HG02759 (cell line): Measurements from ENCODE around the gene FAM50B.
A peak's percentile ranks its signal among the peaks of the same experiment; 100 is the strongest.

ENCODE experiments used
- ATAC-seq: cut with Tn5 transposase; IDR thresholded peaks from one replicate; pipeline ENCODE4 v1.9.1; 2021; ENCODE audit warnings: mild to moderate bottlenecking, moderate library complexity; ENCODE audit not compliant: unreplicated experiment

Gene FAM50B, protein sequence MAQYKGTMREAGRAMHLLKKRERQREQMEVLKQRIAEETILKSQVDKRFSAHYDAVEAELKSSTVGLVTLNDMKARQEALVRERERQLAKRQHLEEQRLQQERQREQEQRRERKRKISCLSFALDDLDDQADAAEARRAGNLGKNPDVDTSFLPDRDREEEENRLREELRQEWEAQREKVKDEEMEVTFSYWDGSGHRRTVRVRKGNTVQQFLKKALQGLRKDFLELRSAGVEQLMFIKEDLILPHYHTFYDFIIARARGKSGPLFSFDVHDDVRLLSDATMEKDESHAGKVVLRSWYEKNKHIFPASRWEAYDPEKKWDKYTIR

GRCh38 chr6:3848925-3849605 is at the start of gene FAM50B:
FAM50B (plus strand) TSS chr6:3849373; CDS start chr6:3849812, 439 bp downstream.
- ATAC-seq, result peak; percentile 89

GRCh38 chr6:3799719-3800118 is 49.5 kb upstream of the FAM50B start:
- no peak for ATAC-seq

DNA sequence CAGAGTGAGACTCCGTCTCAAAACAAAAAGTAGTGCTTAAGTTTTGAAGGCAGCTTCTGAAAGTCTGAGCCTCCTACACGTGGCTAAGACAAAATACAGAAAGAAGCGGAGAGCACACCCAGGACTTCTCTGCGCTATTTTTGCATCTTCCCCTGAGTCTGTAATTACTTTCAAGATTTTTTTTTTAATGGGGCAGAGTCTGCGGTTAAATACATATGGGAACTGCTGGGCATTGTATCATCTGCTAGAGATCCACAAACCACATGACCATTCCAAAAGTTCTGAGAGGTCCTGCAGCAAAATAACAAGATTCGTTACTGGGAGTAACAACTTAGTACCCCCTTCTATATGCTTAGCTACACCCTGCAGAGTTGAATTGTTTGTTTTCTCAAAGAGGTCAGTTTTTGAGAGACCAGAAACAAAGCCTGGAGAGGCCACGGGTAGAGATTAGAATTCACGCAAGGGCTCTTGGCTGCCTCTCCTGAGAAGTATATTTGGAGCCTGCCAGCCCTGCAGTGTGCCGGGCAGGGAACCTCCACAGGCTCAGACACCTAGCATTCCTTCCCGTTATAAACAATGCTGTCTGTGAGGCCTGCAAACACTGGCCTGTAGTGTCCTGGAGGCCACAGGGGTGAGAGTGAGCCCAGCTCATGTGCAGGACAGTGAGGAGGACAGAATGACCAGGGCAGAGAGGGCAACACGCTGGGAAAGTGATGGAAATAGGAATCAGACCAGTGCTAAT is 48.2 kb upstream of the FAM50B start:
- no peak for ATAC-seq

DNA sequence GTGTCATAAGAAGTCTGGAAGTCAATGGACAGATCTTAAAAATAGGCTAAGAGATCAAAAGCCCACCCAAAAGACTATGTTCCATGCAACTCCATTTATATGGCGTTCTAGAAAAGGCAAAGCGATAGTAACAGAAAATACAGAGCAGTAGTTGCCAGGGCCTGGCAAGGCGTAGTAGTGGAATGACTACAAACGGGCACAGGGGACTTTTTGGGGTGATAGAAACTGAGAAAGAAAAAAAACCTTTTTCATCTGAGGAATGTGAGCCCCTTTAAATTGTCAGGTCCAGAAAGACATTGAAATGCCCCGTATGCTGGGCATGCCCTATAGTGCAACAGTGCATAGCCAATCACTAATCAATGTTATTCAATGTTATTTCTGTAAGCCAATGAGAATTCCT is 47.2 kb upstream of the FAM50B start:
- ATAC-seq, result peak; percentile 50

- peak; percentile 45 for ATAC-seq
Observed at GRCh38 chr6:3803627-3804468, 45.3 kb upstream of the FAM50B start.

DNA sequence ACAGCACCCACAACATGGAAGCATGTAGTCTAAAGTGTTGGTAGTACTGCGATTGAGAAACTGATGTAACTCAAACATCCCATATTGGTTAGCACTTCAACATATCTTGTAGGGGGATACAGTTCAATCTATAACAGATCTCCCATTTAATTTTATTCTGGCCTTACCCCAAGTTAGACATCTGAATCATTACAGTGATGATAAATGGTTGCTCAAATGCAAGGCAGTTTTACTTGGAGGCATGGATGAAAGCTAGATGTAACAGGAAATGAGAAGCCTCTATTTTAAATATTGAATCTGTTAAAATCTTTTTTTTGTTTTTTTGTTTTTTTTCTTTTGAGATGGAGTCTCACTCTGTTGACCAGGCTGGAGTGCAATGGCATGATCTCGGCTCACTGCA is 44.2 kb upstream of the FAM50B start:
- ATAC-seq, result no peak

GRCh38 chr6:3805448-3806123 is 43.6 kb upstream of the FAM50B start:
- no peak for ATAC-seq

- no peak for ATAC-seq
Observed at GRCh38 chr6:3806169-3806922, 42.8 kb upstream of the FAM50B start.

GRCh38 chr6:3808199-3808598 is 41.0 kb upstream of the FAM50B start:
- no peak for ATAC-seq

DNA sequence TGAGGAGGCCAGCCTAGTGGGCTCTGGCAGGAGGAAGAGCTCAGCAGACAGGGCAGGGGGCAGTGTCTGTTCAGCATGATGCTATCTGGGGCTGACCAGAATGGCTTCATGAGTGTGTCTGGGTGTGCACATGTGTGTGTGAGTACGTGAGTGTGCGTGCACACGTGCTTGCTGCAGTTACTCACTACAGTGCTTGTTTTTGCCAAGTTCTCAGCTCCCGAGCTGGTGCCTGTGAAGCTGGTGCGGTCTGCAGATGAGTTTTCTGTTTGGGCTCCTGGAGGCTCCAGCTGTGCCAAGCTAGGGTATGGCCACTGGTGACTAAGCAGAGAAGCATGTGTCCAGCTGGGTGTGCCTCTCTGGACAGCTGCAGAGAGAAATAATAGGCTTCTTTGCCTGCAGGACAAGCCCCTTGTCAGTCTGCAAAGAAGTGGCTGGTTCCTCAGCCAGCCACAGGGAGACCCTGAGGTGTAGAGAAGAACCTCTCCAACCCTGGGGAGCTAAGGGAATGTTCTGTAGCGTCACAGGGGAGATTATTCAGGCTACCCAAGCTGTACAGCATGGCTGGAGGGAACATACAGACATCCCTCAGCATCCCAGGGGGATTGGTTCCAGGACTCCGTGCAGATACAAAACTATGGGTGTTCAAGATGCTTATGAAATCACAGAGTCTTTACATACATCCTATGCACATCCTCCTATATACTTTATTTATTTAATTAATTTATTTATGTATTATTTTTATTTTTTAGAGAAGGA is 40.2 kb upstream of the FAM50B start:
- ATAC-seq, result no peak

DNA sequence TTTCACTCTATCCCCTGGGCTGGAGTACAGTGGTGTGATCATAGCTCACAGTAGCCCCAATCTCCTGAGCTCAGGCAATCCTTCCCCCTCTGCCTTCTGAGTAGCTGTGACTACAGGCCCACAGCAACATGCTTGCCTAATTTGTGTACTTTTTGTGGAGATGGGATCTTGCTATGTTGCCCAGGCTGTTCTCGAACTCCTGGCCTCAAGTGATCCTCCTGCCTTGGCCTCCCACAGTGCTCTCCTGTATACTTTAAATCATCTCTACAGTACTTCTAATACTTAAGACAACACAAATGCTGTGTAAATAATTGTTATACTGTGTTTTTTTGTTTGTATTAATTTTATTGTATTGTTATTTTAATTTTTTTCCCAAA is 39.7 kb upstream of the FAM50B start:
- no peak for ATAC-seq

DNA sequence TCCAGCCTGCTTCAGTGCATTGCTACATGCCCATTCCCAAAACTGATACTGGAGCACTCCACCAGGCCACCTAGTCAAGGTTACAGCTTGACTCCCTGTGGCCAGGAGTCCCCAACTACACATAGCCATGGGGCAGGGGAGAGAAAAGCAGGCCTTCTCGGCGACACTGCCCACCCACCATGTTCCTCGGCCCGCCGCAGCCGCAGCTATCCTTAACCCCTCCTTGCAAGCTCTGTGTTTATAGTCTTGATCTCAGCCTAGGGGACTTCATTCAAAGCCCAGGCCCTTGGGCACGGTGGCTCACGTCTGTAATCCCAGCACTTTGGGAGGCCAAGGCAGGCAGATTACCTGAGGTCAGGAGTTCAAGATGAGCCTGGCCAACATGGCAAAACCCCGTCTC is 39.2 kb upstream of the FAM50B start:
- no peak for ATAC-seq

DNA sequence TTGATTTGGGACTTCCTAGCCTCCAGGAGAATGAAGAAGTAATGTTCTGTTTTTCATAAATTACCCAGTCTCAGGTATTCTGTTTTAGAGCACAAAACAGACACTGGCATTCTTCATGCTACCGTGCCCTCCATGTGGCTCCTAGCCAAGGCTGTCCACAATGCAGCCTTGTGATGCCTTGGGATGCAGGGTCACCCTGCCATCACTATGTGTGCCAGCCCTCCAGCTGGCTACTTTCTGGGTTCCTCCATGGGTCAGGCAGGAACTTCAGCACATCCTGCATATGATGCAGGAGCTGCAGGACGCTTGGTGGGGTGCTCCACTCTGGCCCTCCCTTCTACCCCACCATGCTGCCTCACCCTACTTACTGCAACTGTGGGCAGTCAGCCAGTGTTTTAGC is 38.0 kb upstream of the FAM50B start:
- no peak for ATAC-seq

DNA sequence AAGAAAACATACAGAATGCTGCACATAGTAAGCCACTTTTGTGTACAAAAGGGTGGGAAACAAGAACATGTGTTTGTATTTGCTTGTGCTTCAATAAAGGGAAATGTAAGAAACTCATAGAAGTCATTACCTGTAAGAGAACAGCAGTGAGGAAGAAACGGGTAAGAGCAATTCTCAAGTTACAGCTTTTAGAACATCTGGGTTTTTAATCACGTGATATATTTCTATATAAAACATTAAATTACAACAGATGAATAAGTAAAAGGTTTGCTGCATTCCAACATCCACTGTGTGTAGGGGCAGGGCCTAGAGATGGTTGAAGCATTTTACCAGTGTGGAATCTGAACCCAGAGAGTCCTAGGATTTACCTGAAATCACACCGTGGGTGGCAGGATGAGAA is 36.6 kb upstream of the FAM50B start:
- ATAC-seq, result no peak

GRCh38 chr6:3813150-3813780 is 35.9 kb upstream of the FAM50B start:
- no peak for ATAC-seq

GRCh38 chr6:3813918-3814317 is 35.3 kb upstream of the FAM50B start:
- no peak for ATAC-seq

DNA sequence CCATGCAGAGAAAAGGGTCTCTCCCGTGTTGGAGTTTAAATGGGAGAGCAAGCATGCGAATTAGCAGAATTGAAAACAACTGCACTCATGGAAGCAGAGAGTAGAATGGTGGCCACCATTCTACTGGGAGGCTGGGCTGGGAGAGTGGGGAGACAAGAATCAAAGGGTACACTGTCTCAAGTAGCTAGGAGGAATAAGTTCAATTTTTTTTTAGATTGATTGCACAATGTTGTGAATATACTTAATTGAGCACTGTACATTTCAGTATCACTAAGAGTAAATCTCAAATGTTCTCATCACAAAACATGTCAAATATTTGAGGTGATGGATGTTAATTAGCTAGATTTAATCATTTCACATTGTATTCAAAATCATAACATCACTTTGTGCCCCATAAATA is 34.6 kb upstream of the FAM50B start:
- no peak for ATAC-seq

GRCh38 chr6:3816251-3816650 is 32.9 kb upstream of the FAM50B start:
- ATAC-seq, result no peak
